Measurements from ENCODE around the gene DOCK1.
A peak's percentile ranks its signal among the peaks of the same experiment; 100 is the strongest.

Gene DOCK1

GRCh38 chr10:126997801-126998590 is 92.8 kb downstream of the DOCK1 start:
- FAIRE-seq (no peak), DNase-seq (ENCODE audit: insufficient read length, low spot score) (no peak)

GRCh38 chr10:127000598-127000997 is 95.4 kb downstream of the DOCK1 start:
- FAIRE-seq (no peak), DNase-seq (ENCODE audit: insufficient read length, low spot score) (no peak)

DNA sequence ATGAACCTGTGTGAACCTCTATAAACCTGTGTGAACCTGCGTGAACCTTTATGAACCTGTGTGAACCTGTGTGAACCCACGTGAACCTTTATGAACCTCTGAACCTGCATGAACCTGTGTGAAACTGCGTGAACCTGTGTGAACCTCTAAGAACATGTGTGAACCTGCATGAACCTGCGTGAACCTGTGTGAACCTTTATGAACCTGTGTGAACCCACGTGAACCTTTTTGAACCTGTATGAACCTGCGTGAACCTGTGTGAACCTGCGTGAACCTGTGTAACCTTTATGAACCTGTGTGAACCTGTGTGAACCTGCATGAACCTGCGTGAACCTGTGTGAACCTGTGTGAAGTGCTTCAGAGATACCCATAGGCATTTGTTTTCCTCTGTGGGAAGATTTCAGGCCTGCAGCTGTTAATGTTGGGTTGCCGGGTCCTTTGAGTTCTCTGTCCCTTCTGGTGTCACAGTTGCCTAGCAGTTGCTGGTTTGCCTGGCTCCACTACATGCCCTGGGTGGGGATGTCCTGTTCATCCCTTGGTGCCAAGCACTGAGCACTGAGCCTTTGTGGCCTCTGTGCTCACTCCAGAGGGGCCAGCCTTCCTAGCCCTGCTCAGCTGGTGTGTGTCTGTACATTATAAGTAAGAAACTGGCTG is 97.9 kb downstream of the DOCK1 start:
- DNase-seq (ENCODE audit: insufficient read length, low spot score) (no peak), FAIRE-seq (no peak)

DNA sequence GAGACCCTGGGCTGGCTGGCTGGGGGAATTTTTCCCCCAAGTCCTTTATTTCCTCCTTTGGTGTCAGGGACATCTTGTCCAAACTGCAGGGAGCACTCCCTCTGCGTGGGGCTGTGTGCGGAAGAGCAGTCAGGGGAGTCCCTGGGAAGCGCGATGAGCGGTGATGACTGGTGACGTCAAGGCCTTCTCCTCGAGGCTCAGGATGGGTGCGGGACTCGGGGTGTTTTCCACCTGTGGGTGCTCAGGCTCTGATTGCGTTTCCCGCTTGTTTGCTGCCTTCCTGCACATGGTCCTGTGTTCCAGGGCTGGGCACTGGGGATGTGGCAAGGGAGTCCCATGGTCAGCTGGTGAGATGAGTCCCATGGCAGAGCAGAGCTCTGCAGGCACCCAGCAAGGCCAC is 101.2 kb downstream of the DOCK1 start:
- no peak for DNase-seq (ENCODE audit: insufficient read length, low spot score)

DNA sequence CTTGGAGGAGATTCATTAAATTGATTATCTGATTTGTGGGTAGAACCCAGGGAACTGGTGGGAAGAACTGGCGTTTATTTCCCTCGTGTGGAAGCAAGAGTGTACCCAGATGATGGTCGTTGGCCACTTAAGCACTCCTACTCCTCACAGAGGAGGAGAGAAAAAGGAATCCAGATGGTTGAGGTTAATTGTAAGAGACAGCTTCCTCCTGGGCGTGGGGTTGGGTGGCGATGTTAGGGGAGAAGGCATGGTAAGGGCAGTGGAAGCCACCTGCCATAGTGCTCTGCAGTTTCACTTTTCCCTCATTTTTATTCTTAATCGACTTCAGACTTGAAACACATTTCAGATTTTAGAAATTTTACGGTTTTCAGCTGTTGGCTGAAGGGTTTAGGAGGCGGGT is 104.1 kb downstream of the DOCK1 start:
- FAIRE-seq: no peak
- no peak for DNase-seq (ENCODE audit: insufficient read length, low spot score)

More for the DNA sequence above, 101.2 kb downstream of the DOCK1 start:
- FAIRE-seq: no peak

- DNase-seq (ENCODE audit: insufficient read length, low spot score): no peak
- no peak for FAIRE-seq
Measured at GRCh38 chr10:127011174-127011573, 105.9 kb downstream of the DOCK1 start.

DNA sequence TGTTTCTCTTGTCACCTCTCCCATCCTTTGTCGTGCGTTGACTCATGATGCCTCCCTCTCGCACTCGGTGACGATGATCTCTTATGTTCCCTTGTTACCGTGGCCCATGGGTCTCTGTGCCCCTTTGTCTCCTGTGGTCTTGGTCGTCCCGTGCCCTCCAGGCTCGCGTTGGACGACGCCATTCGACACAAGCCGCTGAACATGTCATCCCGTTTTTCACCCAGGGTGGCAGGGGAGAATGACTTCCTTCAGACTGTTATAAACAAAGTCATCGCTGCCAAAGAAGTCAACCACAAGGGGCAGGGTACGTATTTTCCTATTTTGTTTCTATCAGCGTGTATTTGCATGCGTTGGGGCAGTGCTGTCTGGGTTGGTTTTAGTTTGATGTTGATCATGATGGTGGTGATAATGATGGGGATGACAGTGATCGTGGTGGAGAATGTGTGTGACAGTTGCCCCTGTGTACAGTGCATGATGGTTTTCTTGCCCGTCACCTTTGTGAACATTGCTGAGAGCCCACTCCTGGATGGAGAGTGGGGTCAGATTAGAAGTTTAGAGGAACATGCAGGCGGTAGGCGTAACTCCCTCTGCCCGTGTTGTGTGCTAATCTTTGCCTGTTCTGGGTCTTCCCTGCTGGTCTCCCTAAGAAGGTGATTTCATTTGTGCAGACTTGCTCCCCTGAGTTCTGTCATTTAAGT is 107.0 kb downstream of the DOCK1 start:
- FAIRE-seq (no peak), DNase-seq (ENCODE audit: insufficient read length, low spot score) (no peak)

- DNase-seq (ENCODE audit: insufficient read length, low spot score) (peak; percentile 24), FAIRE-seq (no peak)
Measured at GRCh38 chr10:127012769-127013152, 107.5 kb downstream of the DOCK1 start.

GRCh38 chr10:127013211-127013656 is 108.0 kb downstream of the DOCK1 start:
- DNase-seq (ENCODE audit: insufficient read length, low spot score) (no peak), FAIRE-seq (no peak)

DNA sequence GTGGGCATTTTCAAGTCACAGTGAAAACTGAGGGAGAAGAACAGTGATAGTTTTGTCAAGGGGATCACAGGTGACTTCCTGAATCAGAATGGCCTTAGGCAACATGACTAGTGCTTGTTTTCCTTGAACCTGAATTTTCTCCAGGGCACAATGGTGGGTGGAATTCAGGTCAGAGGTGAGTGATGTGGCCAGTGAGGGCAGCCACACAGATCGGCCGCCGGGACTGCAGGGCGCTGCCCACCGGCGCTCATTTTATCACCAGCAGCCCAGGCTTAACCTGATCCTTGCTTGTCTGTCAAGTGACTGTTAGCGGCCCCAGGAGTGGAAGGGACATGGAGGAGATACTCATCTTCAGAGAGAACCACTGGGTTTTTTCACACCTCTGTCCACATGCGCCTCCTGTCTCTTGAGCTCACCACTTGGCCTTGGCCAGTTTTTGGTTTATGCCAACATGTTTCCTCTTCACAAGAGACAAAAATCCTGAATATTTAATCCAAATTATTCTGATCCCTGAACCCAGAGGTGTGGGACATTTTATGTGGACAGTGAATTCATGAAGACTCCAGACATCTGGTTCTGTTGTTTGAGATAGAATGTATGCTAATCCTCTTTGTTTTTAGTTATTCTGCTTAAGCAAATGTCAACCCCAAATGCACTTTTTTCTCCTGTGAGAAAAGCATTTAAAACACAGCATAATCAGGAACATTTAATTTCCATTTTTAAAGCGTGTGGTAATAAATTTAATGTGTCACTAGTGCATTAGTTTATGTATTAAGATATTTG is 108.7 kb downstream of the DOCK1 start:
- DNase-seq (ENCODE audit: insufficient read length, low spot score) (no peak), FAIRE-seq (no peak)

DNA sequence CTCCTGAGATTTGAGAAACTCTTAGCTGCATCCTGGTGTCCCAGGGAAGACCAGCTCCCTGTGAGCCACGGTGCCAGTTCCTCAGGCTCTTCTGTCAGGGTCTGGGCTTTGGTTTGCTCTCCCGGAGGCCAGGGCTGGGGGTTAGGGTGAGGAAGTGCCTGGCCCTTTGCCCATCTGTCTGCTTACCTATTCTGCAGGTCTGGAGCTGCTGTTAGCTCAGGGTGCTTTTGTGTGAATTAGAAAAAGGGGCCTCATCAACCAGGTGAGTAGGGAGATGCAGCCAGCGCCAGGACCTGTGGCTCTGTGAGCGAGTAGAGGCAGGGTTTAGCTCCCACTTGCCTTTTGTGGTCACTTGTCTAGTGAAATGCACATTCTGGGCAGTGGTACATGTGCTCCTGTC is 109.4 kb downstream of the DOCK1 start:
- DNase-seq (ENCODE audit: insufficient read length, low spot score) (no peak), FAIRE-seq (no peak)

DNA sequence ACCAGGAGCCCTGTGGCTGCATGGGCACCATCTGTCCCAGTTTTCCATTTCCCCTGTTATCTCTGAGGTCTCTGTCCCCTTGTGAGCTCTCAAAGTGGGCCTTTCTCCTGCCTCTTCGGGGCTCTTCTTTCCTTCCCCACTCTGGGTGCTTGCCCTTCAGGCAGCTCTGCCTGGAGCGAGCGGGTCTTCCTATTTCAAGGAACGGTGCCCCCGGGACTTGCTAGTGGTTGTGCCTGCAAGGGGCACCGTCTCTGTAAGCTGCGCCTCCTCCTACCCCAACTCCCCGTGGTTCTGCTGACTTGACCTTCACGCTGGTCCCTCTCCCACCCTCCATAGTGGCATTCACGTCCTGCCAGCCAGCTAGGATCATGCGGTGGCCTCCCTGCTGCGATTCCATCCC is 110.1 kb downstream of the DOCK1 start:
- FAIRE-seq: no peak
- no peak for DNase-seq (ENCODE audit: insufficient read length, low spot score)

DNA sequence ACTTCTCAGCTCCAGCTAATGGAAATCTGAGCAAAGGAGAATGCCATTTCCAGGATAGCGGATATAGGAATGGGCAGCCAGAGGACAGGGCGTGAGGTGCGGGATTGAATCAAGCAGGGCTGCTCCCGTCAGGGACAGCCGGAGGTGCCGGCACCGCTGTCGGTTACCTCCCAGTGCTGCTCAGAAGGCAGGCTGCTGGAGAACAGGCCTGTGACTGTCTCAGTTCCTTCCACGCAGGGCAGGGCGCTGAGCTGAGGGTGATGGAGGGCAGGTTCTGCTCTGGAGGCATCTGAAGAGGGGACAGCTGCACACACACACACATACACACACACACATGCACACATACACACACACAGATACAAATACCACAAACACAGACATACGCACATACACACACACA is 111.1 kb downstream of the DOCK1 start:
- no peak for FAIRE-seq
- no peak for DNase-seq (ENCODE audit: insufficient read length, low spot score)

GRCh38 chr10:127017541-127018297 is 112.5 kb downstream of the DOCK1 start:
- FAIRE-seq: no peak
- no peak for DNase-seq (ENCODE audit: insufficient read length, low spot score)

GRCh38 chr10:127018298-127018650 is 113.0 kb downstream of the DOCK1 start:
- no peak for DNase-seq (ENCODE audit: insufficient read length, low spot score)
- no peak for FAIRE-seq

DNA sequence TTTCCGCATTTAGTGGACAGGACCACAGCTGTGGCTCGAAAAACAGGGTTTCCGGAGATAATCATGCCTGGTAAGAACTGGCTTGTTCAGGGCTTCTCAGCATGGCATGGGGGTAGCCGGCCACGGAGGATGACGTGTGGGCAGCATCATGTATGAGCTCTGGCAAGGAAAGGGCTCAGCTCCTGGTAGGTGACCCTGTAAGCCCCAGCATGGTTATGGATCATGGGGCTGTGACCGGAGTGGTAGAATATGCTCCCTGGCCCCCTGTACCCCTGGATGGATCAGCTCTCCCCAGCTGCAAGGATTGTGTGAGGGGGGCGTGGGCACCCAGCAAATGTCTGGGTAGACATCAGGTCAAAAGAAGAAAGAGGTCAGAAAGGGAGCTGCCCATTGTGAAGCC is 113.5 kb downstream of the DOCK1 start:
- DNase-seq (ENCODE audit: insufficient read length, low spot score) (no peak), FAIRE-seq (no peak)

DNA sequence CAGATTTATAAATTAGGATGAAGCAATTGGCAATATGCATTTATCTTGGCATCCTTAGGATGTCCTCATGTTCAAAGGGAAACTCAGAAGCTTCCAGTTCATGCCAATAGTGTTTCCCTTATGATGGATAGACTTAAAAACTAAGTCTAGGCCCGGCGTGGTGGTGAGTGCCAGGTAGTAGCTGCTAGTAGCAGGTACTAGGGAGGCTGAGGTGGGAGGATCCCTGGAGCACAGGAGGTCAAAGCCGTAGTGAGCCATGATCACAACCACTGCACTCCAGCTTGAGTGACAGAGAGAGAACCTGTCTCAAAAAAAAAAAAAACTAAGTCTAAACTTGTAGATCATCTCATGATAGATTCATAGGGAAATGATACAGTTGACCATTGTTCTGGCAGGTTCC is 115.0 kb downstream of the DOCK1 start:
- no peak for DNase-seq (ENCODE audit: insufficient read length, low spot score)

GRCh38 chr10:127021801-127022200 is 116.6 kb downstream of the DOCK1 start:
- FAIRE-seq: no peak

More for the DNA sequence above, 115.0 kb downstream of the DOCK1 start:
- no peak for FAIRE-seq

DNA sequence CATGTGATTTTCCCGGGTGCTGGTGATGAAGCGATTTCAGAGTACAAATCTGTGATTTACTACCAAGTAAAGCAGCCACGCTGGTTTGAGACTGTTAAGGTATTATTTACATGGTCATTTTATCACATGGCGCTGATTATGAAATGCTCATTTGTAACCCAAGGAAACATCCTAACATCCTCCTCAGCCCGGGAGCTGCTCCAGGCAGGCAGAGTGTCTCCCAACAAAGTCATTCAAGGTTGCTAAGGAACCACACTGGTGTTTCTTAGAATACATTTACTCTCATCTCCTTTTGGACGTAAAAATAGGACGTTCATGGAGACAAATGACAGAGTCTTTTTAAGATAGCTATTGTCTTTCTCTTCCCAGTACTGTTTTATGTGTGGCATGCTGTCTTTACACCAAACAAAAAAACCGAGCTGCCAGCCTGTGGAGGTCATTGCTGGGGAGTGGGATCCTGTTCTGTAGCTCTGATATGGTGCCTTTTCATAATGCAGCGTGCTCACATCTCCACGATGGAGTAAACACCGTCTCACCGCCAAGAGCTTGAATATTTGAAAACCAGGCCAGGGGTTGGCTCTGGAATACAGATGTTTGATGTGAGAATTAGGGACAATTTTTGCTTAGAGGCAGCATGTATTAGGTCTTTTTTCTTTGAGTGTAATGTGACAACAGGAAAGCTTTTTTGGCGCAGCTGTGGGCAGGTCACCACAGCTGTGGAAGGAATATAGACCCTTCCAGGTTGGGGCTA is 119.6 kb downstream of the DOCK1 start:
- FAIRE-seq (no peak), DNase-seq (ENCODE audit: insufficient read length, low spot score) (no peak)

More at GRCh38 chr10:127021801-127022200, 116.6 kb downstream of the DOCK1 start:
- DNase-seq (ENCODE audit: insufficient read length, low spot score): no peak

Measured in HTR-8/SVneo (cell line).